Central memory CD4-positive, alpha-beta T cell (primary cell): ENCODE results near the gene C1QTNF12.

ENCODE experiments used
- DNase-seq: peaks from one replicate; pipeline ENCODE4 v3.0.0; 2022

The C1QTNF12 gene

DNA sequence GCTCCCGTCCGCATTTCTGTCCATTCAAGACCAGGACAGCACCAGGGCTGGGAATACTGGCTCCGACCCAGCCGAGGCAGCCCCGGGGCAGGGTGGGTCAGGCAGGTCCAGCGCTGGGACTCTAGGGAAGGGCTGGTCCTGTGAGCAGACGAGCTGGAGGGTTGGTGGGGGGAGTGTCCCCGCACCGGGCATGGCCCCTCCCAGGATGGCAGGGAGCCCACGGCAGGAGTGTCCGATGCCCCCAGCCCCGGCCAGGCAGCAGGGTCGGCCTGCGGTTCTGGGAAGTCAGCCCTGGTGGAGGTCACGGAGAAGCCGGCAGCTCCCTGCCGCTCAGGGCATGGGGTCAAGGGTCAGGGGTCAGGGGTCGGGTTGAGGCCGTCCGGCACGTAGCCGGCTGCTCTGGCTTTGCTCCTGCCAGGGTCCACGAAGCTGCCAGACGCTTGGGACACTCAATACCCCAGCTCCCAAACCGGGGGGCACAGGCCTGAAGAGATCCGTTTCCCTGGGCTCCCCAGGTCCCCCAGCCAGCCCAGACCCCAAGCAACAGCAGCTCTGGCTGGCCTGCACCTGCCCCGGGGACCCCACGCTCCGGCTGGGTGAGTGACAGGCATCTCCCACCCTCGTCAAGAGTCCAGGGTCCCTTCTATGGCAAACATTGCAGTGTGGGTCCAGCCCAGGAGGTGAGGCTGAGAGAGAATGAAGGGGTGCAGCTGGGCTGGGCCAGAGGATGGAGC is 6.7 kb downstream of the C1QTNF12 start:
- no peak for DNase-seq

- no peak for DNase-seq
Measured at GRCh38 chr1:1239227-1239613, 7.3 kb downstream of the C1QTNF12 start.

DNA sequence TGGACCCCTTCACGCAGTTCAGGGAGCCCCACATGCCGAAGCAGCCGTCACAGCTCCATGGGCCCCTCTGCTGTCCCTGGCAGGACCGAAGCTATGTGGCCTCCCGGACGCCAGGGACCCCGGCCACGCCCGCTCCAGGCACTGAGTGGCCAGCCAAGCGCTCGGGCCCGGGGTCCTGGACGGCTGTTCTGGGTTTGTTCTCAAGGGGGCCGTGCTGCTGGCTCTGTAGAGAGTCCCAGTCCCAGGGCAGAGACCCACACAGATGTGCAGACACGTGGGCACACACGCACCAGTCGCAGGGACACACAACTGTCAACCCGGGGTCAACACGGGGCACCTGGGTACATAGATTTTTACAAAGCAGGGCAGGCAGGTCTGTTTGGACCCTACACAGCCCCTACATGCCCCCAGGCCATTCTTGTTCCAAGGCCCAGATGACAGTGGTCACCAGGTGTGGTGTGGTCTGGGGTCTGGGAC is 7.8 kb downstream of the C1QTNF12 start:
- no peak for DNase-seq

DNA sequence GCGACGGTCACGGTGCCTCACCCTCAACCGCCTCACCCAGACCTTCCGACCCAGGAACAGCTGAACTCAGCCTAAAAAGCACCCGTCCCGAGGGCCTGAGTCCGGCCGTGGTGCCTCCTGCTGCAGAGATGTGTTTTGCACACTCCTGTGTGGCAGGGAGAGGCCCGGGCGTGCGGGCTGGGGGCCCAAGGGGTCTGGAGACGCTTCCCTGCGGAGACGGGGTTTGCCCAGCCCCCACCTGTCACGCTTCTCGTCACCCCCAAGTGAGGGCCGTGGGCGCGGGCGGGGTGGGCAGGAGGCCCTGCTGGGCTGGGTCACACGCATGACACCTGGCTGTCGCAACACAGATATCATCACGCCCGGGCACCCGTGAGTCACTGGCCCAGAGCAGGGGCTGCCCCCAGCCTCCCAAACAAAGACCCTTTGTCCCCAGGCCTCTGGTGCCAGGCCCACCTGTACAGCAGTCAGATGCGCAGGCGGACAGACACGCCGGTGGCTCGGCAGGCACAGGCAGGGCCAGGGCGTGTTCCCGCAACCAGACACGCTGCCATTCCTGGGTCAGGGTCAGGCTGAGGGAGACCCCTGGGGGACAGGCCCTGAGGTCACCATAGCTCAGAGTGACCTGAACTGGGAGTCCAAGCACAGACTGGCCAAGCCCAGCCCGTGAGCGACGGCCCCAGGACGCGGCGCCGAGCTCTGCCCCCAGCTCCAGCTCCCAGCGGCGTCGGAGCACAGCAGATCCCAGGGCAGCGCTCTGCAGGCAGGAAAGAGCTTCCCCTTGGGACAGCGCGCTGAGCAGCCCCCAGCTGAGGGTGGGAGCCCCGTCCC is 8.4 kb downstream of the C1QTNF12 start:
- DNase-seq: no peak

DNA sequence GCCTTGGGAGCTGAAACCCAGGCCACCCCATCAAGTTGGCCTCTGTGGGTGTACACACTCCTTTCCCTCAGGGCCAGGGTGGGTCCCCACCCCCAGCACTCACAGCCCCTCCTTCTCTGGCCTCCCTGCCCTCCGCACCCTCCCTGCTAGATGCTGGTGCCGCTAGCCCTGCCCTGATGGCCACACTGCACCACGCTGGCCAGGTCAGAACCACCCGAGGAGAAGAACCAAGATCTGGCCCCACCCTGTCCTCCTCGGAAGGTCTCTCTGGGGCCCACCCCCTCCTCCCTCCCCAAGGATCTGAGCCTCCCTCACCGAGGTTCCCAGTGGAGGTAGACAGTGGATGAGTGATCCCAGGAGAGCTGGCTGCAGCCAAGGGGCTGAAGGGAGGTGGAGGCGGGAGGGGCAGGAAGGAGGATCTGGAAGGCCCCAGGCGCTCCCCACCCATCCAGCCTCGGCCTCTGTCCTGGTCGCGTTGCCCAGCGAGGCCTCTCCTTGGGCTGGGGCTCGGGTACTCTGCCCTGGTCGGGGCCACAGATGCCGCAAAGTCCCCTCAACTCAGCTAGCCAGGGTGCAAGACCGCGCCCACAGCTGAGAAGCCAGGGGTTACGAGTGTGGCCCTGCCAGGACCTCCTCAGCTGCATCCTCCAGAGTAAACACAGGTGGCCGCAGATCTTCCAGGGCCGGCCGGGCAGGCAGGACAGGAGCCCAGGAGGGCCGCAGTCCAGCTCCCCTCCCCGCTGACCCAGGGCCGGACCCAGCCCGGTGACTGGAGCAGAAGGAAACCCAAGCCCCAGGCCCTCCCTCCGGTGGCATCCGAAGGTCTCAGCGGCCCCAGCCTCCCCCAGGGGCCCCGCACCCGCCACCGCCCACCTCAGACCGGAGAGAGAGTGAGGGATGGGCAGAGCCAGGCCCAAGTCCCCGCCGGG is 9.3 kb downstream of the C1QTNF12 start:
- DNase-seq: no peak

DNA sequence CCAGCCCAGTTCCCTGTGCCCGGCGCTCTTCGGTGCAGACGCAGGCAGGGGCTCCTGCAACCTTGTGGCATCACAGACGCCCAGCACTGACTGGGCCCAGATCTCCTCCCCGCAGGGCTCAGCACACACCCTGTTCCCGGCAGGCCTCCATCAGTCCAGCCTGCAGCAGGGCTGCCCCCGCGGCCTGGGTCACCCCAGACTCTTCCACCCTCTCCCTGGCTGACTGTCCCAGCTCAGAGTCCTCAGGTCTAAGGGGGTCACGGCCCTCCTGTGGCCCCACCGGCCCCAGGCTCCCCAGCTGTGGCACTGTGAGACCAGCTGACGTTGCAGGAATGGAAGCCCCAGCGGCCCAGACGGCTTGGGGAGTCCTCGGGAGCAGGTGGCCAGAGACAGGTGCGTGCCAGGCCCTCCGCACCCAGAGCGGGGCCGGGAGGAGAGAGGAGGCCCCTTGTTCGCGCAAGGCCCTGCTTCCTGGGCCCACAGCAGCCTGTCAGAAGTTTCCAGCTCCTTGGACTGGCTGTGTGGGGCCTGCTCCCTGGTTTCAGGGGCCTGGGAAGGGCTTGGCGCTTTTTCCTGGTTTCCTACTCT is 10.3 kb downstream of the C1QTNF12 start:
- DNase-seq: no peak

DNA sequence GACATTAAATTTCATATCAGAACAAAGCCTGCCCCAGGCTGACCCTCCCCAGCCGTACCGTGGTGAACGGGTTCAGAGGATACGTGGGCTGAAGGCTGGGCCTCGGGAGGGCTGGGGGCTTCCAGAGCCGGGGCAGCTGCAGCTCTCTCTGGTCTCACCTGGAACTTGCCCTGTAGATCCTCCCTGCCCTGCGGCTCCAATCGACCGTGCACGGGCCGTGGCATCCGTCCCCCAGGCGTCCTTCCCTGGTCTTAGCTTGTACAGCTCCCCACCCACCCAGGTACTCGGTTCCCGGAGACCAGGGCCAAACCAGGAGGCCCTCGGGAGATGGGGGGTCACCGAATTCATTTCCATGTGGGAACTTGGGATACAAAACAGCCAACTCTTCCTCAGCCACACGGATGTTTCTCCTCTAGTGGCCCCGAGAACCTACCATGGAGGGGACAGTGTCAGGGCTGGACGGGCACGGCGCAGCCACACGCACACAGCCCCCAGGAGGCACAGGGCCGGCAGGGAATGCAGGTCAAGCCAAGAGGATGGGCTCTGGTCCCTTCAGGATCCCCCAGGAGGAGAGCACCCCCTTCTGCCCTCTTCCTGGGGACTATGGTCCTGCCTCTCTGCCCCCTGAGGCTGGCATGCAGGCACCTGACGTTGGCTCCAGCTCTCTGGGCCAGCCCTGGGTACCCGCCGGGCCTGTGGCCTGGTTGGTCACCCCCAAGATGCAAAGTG is 11.3 kb downstream of the C1QTNF12 start:
- DNase-seq: no peak

DNA sequence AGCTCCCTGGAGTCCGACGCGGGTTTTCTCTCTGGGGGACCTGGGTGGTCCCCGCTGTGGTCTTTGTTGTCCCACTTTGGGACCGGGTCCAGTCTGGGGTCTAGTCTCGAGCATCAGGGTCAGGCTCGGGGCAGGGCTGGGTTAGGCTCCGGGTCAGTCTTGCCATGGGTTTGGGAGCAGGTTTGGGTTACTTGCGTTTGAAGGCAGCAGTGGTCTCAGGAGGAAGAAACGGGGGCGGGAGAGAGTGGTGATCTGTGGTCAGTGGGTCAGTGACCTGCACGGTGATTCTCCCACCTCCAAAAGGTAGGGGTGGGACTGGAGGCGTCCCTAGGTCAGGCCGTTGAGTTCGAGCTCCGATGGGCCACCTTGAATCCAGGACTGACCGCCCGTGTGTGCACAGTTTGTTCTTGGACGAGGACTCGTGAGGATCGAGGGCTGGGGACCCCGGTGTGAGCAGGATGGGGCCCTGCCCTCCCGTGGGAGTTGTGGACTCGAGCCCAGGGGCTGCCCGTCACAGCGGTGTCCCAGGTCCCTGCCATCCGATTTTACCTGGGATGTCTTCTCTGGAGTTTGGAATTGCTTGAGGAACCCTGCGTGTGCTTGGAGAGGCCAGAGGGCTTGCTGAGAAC is 12.2 kb downstream of the C1QTNF12 start:
- no peak for DNase-seq

GRCh38 chr1:1233567-1233892 is 13.0 kb downstream of the C1QTNF12 start:
- DNase-seq: no peak

DNA sequence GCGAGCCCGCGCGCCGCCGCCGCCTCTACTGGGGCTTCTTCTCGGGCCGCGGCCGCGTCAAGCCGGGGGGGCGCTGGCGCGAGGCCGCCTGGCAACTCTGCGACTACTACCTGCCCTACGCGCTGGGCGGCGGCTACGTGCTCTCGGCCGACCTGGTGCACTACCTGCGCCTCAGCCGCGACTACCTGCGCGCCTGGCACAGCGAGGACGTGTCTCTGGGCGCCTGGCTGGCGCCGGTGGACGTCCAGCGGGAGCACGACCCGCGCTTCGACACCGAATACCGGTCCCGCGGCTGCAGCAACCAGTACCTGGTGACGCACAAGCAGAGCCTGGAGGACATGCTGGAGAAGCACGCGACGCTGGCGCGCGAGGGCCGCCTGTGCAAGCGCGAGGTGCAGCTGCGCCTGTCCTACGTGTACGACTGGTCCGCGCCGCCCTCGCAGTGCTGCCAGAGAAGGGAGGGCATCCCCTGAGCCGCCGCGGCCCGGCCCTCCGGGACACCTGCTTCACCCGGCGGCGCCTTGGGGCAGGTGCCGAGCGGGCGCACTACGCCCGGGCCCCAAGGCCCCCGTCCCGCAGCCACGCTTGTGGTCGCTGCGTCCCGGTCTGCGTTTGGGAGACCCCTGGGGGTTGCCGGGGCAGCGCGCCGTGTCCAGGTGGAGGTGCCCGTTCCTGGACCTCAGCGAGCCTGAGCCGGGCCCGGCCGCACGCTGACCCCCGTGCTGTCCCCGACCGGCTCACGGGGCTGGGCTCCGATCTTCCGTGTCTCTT is 13.5 kb downstream of the C1QTNF12 start:
- DNase-seq: no peak

DNA sequence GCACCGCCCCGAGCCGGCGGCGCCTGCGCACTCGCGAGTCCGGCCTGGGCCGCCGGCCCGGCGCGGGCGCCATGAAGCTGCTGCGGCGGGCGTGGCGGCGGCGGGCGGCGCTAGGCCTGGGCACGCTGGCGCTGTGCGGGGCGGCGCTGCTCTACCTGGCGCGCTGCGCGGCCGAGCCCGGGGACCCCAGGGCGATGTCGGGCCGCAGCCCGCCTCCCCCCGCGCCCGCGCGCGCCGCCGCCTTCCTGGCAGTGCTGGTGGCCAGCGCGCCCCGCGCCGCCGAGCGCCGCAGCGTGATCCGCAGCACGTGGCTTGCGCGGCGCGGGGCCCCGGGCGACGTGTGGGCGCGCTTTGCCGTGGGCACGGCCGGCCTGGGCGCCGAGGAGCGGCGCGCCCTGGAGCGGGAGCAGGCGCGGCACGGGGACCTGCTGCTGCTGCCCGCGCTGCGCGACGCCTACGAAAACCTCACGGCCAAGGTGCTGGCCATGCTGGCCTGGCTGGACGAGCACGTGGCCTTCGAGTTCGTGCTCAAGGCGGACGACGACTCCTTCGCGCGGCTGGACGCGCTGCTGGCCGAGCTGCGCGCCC is 14.2 kb downstream of the C1QTNF12 start, which contains the start of gene B3GALT6:
B3GALT6 (plus strand) TSS at position 30 of the 588 bp plus-strand sequence; CDS start at position 72, 42 bp downstream.
- no peak for DNase-seq

GRCh38 chr1:1231400-1232207 is 14.9 kb downstream of the C1QTNF12 start, which contains the start of gene SDF4:
Gene SDF4 (minus strand): TSS chr1:1232001. CDS start chr1:1228772, 3,229 bp downstream.
- peak; percentile 97 for DNase-seq

DNA sequence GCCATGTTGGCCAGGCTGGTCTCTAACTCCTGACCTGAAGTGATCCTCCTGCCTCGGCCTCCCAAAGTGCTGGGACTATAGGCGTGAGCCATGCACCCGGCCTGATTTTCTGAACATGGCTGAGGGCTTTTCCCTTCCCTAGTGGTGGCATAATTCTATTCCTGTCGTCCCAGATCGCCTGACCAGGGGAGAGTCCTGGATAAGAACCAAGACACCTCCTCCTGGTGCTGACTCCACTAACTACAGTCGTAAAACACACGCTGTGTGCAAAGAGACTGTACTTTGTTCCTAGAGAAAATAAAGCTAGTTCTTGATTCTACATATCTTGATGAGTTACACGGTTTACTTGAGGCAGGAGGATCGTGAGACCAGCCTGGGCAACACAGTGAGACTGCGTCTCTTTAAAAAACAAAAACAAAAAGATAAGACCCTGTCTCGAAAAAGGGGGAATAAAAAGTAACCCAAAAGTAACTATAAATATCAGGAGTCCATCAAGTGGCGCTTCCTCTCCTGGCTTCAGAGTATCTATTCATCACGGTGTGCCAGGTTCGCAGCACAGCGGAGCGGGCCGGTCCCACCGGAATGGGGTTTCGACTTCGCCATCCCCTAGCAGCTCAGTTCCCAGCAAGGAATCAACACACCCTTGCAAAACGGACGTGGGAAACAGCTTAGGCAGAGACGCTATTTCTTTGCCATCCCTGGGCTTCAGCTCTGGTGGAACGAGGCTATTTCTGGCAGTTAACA is 15.7 kb downstream of the C1QTNF12 start:
- DNase-seq: no peak

DNA sequence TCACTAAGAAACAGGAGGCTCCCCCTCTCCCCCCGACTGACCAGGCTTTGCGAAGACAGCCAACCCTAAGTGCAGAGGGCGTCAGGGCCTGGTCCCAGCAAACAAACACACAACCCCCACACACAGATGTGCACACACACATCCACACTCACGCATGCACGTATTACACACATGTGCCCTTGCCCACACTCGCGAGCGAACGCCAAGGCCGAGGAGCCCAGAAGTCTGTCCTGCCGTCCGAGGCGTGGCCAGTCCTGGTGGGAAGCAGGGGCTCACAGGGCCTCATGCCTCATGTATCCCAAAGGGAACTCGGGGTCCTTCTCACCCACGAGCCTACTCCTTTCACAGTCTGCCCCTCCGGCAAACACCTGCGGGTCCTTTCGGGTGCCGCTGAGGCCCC is 16.8 kb downstream of the C1QTNF12 start:
- DNase-seq: no peak

DNA sequence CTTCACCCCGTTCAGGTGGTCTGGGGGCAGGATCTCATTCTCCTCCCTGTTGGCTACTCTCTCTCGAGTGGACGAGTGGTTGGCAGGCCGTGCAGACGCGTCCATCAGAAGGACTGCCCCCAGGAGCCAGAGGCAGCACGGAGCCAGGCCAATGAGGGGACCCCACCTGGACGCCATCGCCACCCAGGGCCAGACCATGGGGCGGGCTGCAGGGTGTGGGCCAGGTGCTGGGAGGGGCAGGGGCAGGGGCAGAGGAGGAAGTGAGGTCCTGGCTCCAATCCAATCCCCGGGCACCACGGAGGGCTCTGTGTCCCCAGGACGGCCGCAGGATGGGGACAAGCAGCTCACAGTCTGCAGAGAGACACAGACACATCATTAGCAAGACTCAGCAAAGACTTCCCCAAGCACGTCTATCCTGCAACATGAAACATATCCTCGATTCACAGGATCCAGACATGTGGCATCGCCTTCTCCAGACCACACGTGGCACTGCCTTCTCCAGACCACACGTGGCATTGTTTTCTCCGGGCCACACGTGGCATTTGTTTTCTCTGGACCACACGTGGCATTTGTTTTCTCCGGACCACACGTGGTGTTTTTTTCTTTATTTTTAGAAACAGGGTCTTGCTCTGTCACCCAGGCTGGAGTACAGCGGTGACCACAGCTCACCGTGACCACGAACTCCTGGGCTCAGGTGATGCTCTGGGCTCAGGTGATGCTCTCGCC is 17.8 kb downstream of the C1QTNF12 start:
- no peak for DNase-seq

DNA sequence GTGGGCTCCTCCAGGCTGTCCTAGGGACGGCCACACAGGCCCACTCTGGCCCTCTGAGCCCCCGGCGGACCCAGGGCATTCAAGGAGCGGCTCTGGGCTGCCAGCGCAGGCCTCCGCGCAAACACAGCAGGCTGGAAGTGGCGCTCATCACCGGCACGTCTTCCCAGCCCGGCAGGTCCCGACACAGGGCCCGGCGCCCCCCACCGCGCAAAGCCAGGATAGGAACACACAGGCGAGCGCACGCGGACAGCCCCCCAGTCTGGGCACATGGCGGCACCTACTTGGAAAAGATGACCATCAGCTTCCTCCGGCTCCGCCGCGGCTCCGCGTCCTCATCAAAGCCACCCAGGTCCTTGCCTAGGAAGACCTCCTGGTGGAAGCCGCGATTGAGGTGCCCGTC is 18.3 kb downstream of the C1QTNF12 start:
- no peak for DNase-seq

- no peak for DNase-seq
Measured at GRCh38 chr1:1227386-1227785, 19.1 kb downstream of the C1QTNF12 start.
